ENCODE results near the gene SMCO1.
"Not testable (repeated sequence)": the region's sequence is repeated elsewhere in the genome, so short reads cannot be mapped to it uniquely, and the experiment has no call there.

SMCO1 gene

DNA sequence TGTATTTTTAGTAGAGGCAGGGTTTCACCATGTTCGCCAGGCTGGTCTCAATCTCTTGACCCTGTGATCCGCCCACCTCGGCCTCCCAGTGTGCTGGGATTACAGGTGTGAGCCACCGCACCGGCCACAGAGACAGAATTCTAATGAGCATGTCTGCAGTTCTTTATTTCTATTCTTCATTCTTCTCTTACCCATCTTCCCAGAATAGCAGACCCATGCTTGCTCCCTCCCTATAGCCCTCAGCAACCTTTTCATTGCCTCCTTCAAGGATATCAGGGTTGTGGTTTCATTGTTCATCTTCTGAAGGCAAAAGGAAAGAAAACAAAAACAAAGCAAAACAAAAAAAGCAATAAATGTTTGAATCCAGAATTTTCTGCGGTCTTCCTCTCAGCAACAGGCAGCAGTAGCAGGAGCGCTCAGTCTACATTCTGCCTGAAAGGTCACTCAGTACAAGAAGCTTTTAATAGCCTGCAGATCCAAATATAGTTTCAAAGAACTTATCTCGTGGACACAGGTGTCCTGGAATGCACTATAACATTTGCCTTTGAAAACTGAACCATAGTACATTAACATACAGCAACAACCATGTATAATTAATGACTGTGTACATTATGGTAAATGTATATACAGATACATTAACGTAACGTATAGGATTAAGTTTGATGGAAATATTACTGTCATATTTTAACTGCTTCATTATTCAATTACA is at the start of gene SMCO1:
SMCO1 (minus strand) TSS at position 434 of the 709 bp plus-strand sequence; CDS start at position 297, 137 bp downstream.
- DNase-seq, result no peak

GRCh38 chr3:196563721-196564225 is 48.6 kb upstream of the SMCO1 start:
- peak; percentile 55 for DNase-seq

DNA sequence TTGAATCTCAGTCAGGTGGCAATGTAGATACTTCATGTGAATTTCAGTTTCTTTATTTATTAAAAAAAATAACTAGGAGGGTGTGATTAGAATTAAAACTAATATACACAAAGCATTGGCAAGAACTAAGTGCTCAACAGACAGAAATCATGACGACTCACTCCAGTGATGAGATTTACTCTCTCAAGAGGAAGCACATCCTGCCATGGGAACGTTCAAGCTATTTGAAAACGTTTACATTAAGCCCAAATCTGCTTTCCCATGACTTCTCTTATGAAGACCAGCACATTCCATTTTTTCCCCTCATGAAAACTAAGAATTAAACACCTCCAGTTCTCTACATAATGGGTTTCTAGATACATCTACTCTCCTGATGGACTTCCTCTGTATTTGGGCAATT is 44.7 kb upstream of the SMCO1 start:
- DNase-seq, result no peak

GRCh38 chr3:196558476-196558875 is 43.3 kb upstream of the SMCO1 start:
- no peak for DNase-seq

DNA sequence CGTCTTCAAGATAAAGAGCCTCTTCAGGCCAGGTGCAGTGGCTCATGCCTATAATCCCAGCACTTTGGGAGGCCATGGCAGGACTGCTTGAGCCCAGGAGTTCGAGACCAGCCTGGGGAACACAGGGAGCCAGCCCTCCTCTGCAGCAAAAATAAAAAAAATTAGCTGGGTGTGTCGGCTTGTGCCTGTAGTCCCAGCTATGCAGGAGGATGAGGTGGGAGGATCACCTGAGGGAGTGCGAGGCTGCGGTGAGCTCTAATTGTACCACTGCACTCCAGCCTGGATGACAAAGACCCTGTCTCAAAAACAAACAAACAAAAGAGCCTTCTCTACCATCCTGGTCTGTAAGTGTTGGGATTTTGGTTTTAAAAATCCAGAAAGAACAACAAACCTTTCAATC is 42.1 kb upstream of the SMCO1 start:
- no peak for DNase-seq

DNA sequence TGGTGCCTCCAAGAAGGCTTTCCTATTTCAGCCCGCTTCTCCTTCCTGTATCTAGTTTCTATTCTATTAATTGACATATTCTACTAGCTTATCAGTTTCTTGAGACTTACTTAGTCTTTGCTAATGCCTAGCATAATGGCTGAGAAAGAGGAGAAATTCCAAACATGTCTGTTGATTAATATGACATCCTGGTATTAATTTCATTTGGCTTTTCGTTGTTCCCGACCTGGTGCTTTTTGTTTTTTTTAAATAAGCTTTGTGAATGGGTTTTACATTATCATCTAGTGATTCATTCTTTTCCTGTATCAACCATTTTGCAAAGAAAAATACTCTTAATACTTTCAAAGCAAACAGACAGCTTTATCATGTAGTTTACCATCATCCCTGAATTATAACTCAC is 40.1 kb upstream of the SMCO1 start:
- no peak for DNase-seq

- no peak for DNase-seq
Measured at GRCh38 chr3:196554205-196554604, 39.1 kb upstream of the SMCO1 start.

- no peak for DNase-seq
Measured at GRCh38 chr3:196553551-196553950, 38.4 kb upstream of the SMCO1 start.

GRCh38 chr3:196552253-196552652 is 37.1 kb upstream of the SMCO1 start:
- DNase-seq, result no peak

DNA sequence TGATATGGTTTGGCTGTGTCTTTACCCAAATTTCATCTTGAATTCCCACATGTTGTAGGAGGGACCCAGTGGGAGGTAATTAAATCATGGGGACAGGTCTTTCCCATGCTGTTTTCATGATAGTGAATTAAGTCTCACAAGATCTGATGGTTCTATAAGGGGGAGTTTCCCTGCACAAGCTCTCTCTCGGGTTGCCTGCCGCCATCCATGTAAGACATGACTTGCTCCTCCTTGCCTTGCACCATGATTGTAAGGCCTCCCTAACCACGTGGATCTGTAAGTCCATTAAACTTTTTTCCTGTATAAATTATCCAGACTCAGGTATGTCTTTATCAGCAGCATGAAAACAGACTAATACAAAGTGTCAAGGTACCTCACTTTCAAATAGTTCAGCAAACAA is 35.0 kb upstream of the SMCO1 start:
- DNase-seq, result not testable (repeated sequence)

DNA sequence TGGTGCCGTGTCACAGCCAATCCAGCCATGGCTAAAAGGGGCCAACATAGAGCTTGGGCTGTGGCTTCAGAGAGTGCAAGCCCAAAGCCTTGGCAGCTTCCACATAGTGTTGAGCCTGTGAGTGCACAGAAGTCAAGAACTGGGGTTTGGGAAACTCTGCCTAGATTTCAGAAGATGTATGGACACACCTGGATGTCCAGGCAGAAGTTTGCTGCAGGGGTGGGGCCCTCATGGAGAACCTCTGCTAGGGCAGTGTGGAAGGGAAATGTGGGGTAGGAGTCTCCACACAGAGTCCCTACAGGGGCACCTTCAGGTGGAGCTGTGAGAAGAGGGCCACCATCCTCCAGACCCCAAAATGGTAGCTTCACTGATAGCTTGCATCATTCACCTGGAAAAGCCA is 34.2 kb upstream of the SMCO1 start:
- not testable (repeated sequence) for DNase-seq

DNA sequence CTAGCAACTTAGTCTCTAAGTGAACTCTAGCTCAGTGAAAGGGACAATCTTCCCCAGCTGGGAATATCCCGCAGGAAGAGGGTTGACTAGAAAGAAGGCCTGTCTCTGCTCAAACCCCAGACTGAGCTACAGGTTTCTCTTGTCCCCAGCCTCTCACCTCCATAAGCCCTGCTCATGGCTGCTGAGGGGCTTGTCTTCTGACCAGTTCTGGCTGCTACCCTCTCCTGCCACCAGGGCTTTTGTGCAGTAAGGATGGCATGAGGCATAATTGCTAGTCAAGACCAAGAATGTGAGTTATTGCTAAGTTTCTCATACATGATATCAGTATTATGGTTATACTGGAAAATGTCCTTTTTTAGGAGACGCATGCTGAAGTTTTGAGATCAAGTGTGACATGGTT is 31.9 kb upstream of the SMCO1 start:
- no peak for DNase-seq

- no peak for DNase-seq
Measured at GRCh38 chr3:196546537-196546936, 31.4 kb upstream of the SMCO1 start.

DNA sequence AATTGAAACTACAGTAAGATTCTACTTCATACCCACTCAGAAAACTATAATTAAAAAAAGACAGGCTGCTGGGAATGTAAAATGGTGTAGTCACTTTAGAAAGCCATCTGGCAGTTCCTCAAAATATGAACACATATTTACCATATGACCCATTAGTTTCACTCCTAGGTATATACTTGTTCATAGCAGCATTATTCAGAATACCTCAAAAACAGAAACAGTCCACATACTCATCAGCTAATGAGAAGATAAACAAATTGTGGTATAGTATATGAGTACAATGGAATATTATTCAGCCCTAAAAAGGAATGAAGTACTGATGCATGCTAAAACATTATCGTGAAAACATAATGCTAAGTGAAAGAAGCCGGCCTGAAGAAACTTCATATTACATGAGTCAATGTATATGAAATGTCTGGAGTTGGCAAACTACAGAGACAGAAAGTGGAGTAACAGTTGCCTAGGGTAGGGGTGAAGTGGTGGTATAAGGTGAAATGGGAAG is 29.4 kb upstream of the SMCO1 start:
- no peak for DNase-seq

- DNase-seq, result no peak
Measured at GRCh38 chr3:196541684-196542445, 26.7 kb upstream of the SMCO1 start.

- DNase-seq, result peak; percentile 83
Measured at GRCh38 chr3:196537319-196537984, 22.3 kb upstream of the SMCO1 start.

- DNase-seq, result no peak
Measured at GRCh38 chr3:196533260-196533681, 18.1 kb upstream of the SMCO1 start.

DNA sequence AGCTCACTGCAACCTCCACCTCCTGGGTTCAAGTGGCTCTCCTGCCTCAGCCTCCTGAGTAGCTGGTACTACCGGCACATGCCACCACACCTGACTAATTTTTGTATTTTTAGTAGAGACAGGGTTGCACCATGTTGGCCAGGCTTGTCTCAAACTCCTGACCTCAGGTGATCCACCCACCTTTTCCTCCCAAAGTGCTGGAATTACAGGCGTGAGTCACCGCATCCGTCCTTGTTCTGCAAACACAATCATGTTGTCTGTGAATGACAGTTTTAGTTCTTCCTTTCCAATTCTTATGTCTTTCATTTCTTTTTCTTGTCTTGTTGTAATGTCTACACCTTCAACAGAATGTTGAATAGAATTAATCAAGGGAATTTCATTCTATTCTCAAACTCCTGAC is 16.3 kb upstream of the SMCO1 start:
- no peak for DNase-seq

DNA sequence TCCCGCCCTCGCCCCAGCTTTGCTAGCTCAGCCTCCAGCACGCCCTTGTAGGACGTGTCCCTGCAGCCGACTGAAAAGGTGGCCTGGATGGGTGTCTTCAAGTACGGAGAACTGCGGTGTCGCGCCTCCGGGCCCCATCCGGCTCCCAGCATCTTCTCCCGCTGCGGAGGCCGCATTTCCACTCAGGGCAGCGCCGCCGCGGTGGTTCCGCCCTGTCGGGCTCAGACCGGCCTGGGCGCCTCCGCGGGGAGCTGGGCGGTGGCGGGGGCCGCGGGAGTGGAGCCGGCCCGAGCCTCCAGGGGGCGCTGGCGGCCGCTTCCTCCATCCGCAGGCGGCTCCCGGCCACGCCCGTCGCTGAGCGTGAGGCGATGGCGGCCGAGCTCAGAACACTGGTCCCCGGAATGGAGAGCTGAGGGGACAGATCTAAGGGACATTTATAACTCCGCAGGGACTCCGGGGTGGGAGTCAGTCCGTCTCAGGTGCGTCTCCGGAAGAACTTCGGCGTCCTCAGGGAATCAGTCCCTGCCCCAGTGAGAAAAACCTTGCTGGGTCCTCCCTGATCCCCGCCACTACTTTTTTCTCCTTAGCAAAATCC is 13.6 kb upstream of the SMCO1 start:
- peak; percentile 89 for DNase-seq

GRCh38 chr3:196525141-196525540 is 10.0 kb upstream of the SMCO1 start:
- DNase-seq, result no peak

DNA sequence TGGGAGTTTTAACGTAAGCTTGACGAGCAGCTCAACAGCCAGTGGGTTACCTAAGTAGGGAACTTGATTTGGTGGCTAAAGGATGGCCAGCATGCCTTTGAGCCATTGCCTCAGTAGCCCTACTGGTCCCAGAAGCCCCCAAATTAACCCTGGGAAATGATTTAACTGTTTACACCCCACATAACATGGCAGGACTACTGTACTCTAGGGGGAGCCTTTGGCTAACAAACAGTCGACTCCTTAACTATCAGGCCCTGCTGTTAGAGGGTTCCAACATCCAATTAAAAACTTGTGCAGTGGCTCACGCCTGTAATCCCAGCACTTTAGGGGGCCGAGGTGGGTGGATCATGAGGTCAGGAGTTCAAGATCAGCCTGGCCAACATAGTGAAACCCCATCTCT is 9.4 kb upstream of the SMCO1 start:
- no peak for DNase-seq

GRCh38 chr3:196523841-196524240 is 8.7 kb upstream of the SMCO1 start:
- DNase-seq, result no peak

- not testable (repeated sequence) for DNase-seq
Measured at GRCh38 chr3:196521291-196521690, 6.1 kb upstream of the SMCO1 start.
